Activated gamma-delta T cell treated with Interleukin-2 at 50 U/mL for 16 hours (primary cell): Measurements from ENCODE around the gene TMEM43.

Experiments used
- DNase-seq: peaks from one replicate; pipeline ENCODE4 v3.0.0-alpha.2; 2020

TMEM43 gene

DNA sequence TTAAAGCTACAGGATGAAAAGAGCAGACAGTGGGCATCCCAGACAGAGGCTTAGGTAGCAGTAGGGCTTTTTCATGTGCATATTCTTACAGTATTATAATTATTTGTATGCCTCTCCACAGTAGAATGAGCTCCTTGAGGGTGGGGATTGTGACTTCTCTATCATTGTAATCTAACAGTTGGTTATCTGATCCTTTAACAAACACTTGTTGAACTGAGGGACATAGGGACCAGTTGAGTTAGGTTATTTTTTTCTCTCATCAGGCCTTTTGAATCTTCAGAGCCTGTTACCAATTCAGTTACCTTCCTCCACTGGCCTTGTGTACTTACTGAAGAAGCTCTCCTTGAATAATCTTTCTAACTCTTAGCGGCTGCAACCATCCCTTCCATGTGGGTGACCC lies 54.9 kb downstream of the TMEM43 start:
- DNase-seq, result no peak

DNA sequence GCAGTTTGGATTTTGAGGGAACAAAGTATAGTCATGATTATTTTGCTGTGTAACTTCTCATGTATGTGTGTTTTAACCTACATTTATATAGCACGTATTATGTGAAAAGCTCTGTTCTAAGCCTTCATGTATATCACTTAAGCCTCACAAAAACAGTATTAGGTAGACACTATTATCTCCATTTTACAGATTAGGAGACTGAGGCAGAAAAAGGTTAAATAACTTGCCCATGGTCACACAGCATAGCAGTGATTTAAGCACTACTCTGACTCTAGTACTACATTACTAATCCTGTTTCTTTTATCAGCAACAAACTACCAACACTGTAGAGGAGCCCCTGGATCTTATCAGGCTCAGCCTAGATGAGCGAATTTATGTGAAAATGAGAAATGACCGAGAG lies 56.4 kb downstream of the TMEM43 start:
- no peak for DNase-seq

DNA sequence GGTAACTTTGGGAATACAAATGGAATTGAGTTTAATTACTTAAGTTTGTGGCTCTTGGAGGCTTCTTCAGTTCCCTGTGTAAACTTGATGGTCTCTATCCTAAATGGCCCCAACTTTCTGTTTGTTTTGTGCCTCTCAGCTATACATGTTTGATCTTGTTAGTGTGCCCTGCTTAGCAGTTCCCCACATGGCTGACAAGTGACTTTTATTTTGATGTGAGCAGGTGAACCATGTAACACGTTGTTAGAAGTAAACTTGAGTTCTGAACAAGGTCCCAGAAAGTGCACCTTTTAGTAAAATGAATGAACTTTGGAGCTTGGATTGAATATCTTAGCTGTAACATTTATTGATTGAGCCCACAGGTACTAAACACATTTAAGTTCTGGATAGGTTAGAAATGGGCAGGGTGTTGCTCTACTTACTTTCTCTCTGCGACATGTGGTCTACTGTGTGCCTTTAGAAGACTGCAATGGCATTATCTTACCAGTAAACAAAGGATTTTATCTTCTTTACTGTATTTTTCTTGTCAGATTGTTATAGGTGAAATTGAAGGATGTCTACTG lies 58.2 kb downstream of the TMEM43 start:
- no peak for DNase-seq

DNA sequence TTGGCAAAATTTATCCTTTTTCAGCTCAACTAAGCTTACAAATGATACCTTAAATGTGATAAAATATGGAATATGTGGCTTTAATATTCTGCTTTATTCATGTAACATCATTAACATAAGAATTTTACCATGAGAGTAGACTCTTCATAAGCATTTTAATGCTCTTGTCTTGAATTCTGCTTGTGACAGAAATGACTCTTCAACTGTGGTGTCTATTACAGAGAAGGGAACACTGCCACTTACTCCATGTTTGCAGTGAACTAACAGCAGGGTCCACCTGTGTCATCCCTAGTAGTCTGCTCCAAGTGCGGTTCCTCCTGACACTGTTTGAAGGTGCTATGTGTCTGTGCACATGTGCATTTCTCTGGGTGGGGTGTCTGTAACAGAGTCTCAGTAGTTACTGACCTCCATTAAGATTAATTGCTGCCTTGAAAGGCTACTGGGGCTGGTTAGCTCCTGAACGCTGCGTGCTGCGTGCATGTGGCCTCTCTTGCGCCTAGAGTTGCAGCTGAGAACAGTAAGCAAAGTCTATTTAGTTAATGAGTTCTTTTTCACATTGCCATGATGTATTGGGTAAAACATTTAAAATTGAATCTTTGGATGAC lies 62.1 kb downstream of the TMEM43 start:
- no peak for DNase-seq

DNA sequence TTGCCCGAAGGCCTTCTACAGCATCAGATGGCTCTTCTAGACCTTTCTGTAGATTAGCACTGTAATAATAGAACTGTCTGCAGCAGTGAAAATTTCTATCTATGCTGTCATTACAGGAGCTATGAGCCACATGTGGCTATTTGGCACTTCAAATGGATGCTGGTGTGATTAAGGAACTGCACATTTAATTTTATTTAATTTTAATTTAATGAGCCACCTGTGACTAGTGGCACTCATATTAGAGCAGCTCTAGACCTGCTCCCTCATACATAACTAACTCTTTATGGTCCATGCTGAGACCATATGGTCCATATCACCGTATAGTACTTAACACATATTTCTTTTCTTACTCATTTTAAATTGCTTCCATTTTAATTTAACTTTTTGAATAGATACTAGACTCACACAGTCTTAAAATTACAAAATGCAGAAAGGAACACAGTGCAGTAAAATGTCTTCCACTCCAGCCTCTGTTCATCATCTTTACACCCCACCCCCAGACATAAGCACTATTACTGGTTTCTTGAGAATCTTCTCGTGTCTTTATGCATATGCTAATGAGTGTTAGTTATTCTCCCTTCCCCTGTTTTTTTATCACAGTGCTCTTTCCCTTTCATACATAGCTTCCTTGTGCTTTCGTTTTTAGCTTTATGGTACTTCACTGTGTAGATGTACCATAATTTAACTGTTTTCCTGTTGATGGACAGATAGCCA lies 63.3 kb downstream of the TMEM43 start:
- DNase-seq, result no peak
